HG03439 (cell line): ENCODE results near the gene APOOL.
A peak's percentile ranks its signal among the peaks of the same experiment; 100 is the strongest.
"Not testable (repeated sequence)": the region's sequence is repeated elsewhere in the genome, so short reads cannot be mapped to it uniquely, and the experiment has no call there.

Experiments
- ATAC-seq: cut with Tn5 transposase; IDR thresholded peaks from one replicate; pipeline ENCODE4 v1.9.1; 2021; ENCODE audit warnings: mild to moderate bottlenecking, moderate library complexity; ENCODE audit not compliant: unreplicated experiment

APOOL gene, protein sequence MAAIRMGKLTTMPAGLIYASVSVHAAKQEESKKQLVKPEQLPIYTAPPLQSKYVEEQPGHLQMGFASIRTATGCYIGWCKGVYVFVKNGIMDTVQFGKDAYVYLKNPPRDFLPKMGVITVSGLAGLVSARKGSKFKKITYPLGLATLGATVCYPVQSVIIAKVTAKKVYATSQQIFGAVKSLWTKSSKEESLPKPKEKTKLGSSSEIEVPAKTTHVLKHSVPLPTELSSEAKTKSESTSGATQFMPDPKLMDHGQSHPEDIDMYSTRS

DNA sequence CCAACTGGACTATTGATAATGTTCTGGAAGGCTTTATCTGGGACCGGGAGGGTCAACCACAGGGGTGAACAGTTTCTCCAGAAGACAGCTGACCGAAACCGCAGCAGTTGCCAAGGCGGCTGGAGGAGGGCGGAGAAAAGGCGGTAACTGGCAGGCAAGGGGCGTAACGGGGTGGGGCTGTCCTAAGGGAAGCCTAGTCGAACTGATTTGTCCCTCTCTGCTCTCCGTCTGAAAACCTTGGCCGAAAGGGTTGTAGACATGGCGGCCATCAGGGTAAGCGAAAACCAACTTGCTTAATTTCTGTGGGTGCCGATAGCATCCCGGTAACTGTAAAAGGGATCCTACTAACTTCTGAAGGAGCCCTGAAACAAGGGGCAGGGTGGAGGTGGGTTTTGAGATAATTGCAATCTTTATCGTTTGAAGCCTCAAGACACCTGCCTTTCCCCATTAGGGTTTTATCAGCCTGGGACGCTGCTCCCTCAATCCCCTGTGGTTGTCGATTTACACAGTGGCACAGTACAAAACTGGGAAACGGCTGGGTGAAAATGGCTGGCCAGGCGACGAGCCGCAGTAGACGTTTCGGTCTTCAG is at the start of gene APOOL:
APOOL (plus strand) TSS at position 223 of the 590 bp plus-strand sequence; CDS start at position 259, 36 bp downstream.
- ATAC-seq = peak; percentile 99

DNA sequence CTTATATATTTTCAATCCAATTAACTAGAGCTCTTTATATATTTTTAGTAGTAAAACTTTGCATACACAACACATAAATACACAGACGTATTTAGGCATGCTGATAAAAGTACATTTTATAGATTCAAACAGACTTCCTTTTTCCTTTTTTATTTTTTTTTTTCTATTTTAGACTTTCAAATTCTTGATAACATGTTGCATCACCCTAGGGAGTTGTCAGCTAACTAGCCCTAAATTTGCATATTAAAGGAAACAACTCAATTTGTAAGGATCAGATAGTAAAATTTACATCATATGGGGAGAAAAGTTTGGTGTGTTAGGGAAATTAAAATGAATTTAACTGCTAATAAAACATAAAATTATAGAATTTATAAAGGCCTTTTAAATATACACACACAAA is 47.4 kb upstream of the APOOL start:
- no peak for ATAC-seq

DNA sequence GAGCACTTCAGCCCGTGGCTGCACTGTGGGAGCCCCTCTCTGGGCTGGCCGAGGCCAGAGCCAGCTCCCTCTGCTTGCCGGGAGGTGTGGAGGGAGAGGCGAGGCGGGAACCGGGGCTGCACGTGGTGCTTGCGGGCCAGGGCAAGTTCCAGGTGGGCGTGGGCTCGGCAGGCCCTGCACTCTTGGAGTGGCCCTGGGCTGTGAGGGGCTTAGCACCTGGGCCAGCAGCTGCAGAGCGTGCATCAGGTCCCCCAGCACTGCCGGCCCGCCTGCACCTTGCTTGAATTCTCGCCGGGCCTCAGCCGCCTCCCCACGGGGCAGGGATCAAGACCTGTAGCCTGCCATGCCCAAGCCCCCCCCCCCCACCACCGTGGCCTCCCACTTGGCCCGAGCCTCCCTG is 28.9 kb upstream of the APOOL start:
- no peak for ATAC-seq

DNA sequence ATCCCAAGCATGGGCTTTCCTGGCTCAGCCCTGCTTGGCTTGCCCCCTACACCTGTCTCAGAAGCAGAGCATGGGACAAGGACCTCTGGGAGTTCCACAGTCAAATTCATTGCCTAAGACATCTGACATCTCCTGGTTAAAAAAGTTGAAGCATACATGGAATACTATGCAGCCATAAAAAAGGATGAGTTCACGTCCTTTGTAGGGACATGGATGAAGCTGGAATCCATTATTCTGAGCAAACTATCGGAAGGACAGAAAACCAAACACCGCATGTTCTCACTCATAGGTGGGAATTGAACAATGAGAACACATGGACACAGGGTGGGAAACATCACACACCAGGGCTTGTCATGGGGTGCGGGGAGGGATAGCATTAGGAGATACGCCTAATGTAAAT is 11.9 kb upstream of the APOOL start:
- ATAC-seq = not testable (repeated sequence)

DNA sequence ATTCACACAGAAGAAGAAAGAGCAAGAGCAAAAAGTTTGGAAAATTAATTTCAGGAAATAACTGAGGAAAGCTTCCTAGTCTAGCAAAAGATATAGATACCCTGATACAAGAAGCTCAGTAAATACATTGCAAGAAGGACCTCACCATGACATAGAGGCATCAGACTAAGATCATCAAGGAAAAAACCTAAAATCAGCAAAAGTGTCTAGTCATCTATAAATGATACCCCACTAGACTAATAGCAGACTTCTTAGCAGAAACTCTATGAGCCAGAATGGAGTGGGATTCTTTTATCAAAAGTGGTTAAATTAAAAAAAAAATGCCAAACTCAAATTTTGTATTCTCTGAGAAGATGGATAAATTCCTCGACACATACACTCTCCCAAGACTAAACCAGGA is 10.5 kb upstream of the APOOL start:
- ATAC-seq = no peak

DNA sequence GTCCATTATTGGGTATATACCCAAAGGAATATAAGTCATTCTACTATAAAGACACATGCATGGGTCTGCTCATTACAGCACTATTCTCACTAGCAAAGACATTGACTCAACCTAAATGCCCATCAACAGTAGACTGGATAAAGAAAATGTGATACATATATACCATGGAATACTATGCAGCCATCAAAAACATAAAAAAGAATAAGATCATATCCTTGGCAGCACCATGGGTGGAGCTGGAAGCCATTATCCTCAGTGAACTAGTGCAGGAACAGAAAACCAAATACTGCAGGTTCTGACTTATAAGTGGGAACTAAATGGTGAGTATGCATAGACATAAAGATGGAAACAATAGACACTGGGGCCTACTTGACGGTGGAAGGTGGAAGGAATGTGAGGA is 2.3 kb upstream of the APOOL start:
- no peak for ATAC-seq

DNA sequence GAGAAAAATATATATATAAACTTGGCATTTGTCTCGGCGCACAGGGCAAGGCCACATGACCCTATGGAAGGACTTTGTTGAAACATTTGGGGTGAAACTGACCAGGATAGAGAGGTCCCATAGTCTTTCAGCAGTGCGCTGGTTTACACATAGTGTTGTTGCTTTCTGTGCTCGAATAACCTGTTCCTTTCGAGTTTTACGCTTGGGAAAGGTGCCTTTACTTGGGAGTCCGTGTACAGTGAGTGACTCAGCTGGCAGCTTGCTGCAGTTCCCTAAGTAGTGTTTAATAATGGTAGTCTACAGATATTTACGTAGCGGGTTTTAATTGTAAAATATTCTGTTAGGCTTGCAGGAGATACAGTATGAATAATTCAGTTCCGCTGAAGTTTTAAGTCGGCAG is 578 bp downstream of the APOOL start:
- no peak for ATAC-seq

DNA sequence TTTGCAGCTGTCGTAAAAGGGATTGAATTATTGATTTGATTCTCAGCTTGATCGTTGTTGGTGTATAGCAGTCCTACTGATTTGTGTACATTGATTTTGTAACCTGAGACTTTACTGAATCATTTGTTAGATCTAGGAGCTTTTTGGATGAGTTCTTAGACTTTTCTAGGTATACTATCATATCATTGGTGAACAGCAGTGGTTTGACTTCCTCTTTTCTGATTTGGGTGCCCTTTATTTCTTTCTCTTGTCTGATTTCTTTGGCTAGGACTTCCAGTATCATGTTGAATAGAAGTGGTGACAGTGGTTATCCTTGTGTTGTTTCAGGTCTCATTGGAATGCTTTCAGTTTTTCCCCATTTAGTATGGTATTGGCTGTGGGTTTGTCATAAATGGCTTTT is 8.4 kb downstream of the APOOL start:
- ATAC-seq = no peak

DNA sequence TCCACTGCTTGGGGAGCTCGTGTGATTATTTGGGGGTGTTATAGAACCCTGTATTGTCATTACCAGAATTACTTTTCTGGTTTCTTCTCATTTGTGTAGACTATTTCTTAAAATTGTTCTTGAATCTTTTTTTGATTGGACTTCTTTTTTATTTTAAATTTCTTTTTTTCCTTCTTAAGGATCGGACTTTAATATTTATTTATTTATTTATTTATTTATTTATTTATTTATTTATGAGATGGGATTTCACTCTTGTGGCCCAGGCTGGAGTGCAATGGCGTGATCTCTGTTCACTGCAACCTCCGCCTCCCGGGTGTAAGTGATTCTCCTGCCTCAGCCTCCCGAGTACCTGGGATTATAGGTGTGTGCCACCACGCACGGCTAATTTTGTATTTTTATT is 11.7 kb downstream of the APOOL start:
- ATAC-seq = not testable (repeated sequence)

DNA sequence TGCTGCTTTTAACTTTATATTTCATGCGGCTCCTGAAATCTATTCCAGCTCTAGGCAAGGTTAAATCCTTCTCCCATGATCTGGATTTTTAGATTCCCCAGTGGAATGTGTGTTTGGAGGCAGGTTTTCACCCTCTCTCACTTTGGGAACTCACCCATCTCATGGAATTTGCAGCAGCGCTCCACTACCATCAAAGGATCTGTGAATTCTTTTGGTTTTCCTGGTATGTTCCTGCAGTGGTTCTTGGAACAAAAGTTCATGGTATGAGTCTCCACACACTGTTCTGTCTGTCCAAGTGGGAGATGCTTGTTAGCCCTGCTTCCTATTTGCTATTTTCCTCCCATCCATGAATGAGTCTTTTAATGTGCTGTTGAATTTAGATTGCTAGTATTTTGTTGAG is 14.0 kb downstream of the APOOL start:
- ATAC-seq = no peak

DNA sequence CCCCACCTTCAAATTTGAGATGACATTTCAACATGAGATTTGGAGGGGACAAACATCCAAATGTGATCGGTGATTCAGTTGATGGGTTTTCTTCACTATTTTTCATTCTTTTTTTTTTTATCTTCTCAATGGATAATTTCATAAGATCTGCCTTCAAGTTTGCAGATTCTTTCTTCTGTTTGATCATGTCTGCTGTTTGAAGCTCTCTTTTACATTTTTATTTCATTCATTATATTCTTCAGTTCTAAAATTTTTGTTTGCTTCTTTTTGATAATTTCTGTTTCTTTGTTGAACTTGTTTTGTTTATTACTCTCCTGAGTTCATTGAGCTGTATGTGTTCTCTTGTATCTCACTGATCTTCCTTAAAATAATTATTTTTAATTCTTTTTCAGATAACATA is 14.8 kb downstream of the APOOL start:
- no peak for ATAC-seq

DNA sequence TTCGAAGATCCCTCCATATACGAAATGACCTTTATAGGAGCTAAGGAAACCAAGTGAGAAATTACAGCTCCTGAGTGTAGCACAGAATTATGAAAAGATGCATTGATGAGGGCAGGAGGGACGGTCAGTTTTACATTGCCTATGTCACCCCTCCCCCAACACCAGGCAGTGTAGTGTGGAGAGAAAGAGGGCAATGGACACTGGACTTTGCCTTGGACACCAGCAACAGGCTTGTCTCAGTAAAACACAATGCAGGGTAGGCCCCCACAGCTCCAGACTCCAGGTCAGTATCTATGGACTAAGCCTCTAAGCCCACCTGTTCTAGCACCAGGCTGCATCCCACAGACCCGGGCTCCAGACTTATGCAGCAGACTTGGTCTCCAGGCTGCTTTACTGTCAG is 16.5 kb downstream of the APOOL start:
- no peak for ATAC-seq

DNA sequence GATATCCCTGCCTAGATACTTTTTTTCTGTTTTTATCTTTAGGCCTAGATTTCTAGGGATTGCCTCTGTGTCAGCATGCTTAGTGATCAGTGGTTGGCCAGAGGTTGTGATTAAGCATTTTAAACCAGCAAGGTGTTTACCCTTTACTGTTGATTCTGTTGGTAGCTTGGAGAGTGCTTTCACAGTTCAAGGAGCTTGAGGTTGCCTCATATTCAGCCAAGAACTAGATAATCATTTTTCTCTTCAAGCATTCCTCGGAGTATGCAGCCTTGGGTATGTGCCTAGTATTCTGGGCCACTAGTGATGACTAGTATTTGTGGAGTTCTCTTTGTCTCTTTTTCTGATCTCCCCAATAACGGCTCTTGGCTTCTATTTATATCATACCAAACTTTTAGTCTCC is 20.4 kb downstream of the APOOL start:
- no peak for ATAC-seq

DNA sequence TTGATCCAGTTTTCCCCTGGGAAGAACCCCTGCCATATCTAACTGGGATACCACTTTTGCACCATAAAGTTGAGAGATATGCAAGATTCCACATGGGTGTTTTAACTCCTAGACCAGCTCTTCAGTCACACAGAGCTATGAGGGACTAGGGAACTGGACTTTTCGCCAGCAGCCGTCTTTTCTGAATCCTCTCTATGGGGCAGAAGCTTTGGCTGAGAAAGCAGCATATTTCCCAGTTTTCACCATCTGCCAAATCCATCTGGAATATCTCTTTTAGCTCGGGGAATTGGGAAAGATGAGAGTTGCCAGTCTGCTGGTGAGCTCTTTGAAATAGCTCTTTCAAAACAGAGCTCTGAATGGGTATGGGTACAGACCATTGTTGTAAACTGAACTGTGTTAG is 20.9 kb downstream of the APOOL start:
- no peak for ATAC-seq

DNA sequence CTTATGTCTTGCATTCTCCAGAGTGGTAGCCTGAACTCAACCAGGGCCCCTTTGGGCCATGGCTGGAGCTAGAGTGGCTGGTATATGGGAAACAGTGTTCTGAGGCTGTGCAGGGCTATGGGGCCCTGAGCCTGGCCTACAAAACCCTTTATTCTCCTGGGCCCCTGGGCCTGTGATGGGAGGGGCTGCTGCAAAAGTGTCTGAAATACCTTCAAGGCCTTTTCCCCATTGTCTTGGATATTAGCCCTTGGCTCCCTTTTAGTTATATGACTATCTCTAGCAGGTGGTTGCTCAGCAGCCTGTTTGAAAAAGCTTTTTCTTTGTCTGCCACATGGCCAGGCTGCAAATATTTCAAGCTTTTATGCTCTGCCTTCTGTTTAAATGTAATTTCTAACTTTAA is 22.5 kb downstream of the APOOL start:
- ATAC-seq = no peak

DNA sequence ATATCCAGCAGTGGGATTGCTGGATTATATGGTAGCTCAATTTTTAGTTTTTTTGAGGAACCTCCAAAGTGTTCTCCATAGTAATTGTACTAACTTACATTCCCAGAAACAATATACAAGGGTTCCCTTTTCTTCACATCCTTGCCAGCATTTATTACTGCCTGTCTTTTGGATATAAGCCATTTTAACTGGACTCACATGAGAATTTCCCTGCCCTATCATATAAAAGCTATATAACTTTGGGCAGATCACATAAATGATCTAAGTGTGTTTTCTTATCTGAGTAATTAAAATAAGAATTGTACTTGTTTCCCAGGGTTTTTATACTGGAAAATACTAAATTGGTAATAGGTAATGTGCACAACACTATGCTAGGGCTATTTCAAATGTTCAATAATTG is 25.4 kb downstream of the APOOL start:
- no peak for ATAC-seq

DNA sequence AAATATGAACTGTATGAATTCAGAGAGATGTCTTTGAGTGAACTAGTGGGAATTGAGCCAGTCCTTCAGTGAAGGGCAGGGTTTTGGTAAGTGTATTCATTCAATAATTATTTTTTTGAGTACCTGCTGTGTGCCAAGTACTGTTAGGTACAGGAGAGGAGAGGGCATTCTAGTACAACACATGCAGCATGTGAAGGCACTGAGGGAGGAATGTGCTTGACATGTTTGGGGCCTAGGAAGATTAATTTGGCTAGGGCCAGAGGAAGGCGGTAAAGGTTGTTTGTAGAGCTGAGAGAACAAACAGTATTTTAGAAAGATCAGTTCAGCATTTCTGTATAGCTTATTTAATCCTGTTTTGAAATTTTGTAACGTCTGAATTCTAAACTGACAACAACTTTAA is 27.8 kb downstream of the APOOL start:
- ATAC-seq = no peak

DNA sequence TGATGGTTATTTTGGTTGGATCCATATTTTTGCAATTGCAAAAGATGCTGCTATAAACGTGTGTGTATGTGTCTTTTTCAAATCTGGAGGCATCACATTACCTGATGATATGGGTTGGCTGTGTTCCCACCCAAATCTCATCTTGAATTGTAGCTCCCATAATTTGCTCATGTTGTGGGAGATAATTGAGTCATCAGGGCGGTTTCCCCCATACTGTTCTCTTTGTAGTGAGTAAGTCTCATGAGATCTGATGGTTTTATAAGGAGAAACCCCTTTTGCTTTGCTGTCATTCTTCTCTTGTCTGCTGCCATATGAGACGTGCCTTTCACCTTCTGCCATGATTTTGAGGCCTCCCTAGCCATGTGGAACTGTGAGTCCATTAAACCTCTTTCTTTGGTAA is 33.4 kb downstream of the APOOL start:
- no peak for ATAC-seq

DNA sequence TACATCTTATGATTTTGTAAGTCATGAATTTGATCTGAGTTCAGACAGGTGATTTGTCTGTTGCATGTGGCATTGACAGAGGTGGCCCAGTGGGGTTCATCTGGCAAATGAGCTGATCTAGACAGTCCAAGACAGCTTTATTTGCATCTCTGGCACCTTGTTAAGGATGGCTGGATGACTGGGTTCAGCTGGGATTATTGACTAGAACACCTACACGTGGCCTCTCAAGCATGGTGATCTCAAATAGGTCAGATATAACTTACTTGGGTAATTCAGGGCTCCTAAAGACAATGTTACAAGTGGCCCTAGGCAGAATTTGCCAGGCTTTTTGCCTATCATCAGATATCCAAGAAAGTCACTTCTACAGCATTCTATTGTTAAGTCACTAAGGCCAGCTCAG is 48.0 kb downstream of the APOOL start:
- ATAC-seq = no peak

DNA sequence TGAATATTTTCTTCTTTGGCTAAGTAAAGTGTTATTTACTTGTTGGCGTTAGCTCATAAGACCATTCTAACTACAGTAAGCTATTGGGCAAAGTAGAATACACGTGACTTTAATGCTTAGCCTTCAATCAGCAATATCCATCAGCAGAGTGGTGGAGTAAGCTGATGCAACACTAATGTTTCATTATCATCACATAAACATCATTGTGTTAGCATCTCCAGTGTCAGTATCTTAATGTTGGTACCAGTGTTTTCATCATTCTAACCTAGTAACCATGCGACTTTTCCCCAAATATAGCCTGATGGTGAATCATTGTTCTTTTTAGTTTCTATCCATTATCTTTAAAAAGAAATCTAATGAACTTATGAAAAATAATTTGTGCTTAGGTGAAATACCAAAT is 48.5 kb downstream of the APOOL start:
- ATAC-seq = no peak

DNA sequence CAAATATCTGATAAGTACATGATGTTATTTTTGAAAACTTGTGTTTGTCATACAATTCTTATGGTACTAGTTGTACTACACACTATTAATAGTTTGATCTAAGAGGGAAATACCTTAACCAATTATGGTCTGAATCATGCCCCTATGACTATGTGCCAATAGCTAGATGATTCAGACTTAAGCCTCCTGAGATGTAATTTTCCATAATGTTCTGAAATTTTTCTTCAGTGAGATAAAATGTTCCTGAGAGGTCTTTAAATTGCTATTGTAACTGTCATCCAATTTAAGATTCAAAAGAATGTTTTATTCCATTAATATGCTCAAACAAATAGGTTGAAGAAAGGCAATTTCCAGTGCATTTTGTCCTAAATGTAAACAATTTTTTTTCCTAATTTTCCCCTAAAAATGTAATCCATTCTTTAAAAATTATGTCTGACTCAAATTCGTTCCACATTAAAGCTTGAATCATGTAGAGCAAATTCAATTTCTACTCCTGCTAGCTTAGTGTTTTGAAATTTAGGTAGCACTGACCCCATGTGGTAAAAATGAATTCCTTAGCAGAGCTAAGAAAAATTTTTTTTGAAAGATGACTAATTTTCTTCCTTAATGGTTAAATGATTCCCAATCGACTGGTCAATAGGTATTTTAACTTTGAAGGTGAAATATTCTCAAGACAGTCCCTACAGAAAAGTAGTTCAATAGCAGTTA is 49.1 kb downstream of the APOOL start:
- no peak for ATAC-seq

DNA sequence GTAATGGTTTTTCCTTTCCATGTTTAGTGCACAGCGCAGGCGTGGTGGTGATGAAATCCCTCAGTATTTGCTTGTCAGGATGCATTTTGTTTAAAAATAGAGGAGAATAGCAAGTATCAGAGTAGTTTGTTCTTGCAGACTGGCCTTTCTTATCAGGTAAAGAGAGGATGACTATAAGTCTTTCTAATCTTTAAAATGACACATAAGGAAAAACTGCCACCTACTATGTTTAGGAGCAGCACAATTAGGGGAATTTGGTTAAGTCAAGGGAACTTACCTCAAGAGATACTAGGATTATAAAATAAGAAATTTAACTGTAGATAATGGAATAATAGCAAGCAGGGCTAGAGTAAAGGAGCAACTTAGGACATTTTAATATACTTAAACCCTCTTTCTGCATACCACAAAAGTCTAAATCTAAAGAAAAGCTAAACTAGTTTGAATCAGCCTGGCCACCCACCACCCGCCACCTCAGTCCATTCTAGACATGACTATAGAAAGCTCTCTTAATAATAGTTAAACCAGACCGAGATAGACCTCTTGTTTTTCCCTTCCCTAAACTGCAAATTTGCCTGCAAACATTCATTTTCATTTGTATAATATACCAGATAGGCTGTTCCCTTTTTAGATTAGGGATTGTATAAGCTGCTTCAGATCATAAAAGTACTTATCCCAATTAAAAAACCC is 62.0 kb downstream of the APOOL start:
- no peak for ATAC-seq
